K562 (cell line): ENCODE data around the gene PRDX3. TPM values are rescaled to one million over a fixed set of nuclear protein-coding genes. Genes with fewer than 3 reads are reported as not detected.

Source experiments
- COPS2 ChIP-seq: fragments of 450-650 bp; conservative IDR thresholded peaks from 2 replicates; pipeline ENCODE4 v1.6.1; 2016; ENCODE audit warnings: mild to moderate bottlenecking, moderate library complexity
- DEAF1 ChIP-seq: fragments of 450-650 bp; formaldehyde crosslinking; IDR thresholded peaks from 2 replicates; pipeline ENCODE4 v1.4.0; 2020; ENCODE audit warnings: mild to moderate bottlenecking, moderate library complexity
- E2F4 ChIP-seq: sonication (generic); formaldehyde crosslinking; IDR thresholded peaks from 2 replicates; pipeline ENCODE4 v1.8.0; 2022; ENCODE audit warnings: mild to moderate bottlenecking, low read depth, missing genetic modification reagents
- E2F6 ChIP-seq, 2 experiments: IDR thresholded peaks; 2 replicates each; pipeline ENCODE4 v1.6.1; 2011; ENCODE audit warnings: borderline replicate concordance in 1 of 2, control low read depth in 1 of 2, low read depth in 1 of 2, low read length in 1 of 2, mild to moderate bottlenecking in 1 of 2, mixed read lengths in 1 of 2, moderate library complexity in 1 of 2; ENCODE audit not compliant: insufficient read depth in 1 of 2, insufficient read length in 1 of 2, poor library complexity in 1 of 2, severe bottlenecking in 1 of 2; ENCODE audit errors: extremely low read depth in 1 of 2
- GTF2B ChIP-seq: IDR thresholded peaks from 2 replicates; pipeline ENCODE4 v1.6.1; 2011; ENCODE audit not compliant: insufficient read length; ENCODE audit errors: extremely low read depth
- HCFC1 ChIP-seq: IDR thresholded peaks from 2 replicates; pipeline ENCODE4 v1.6.1; 2012; ENCODE audit warnings: low read depth, low read length, improper control_type of control experiment
- MEIS2 ChIP-seq: fragments of 450-650 bp; IDR thresholded peaks from 2 replicates; pipeline ENCODE4 v1.6.1; 2014; ENCODE audit warnings: mild to moderate bottlenecking; ENCODE audit not compliant: partially characterized antibody
- NKRF ChIP-seq: fragments of 450-650 bp; IDR thresholded peaks from 2 replicates; pipeline ENCODE4 v1.6.1; 2016; ENCODE audit warnings: borderline replicate concordance
- NR0B1 ChIP-seq: fragments of 450-650 bp; IDR thresholded peaks from one replicate; pipeline ENCODE4 v1.6.1; 2018; ENCODE audit warnings: mild to moderate bottlenecking, moderate library complexity; ENCODE audit not compliant: partially characterized antibody
- NR2C2 ChIP-seq, 2 experiments: fragments of 200-800 bp in 1 of 2; sonication (Bioruptor generic) in 1 of 2; sonication (generic) in 1 of 2; formaldehyde crosslinking in 1 of 2; IDR thresholded peaks; 2 replicates each; pipeline versions ENCODE4 v1.6.1 to v1.8.0; 2016 to 2022; ENCODE audit warnings: mild to moderate bottlenecking in 1 of 2, missing compliant biosample characterization in 1 of 2, missing genetic modification characterization in 1 of 2, missing genetic modification reagents in 1 of 2
- POLR2A ChIP-seq: fragments of 450-650 bp; conservative IDR thresholded peaks from 2 replicates; pipeline ENCODE4 v1.6.1; 2016
- SFPQ ChIP-seq: fragments of 200-400 bp; formaldehyde crosslinking; IDR thresholded peaks from 2 replicates; pipeline ENCODE4 v1.6.1; 2017; ENCODE audit warnings: mild to moderate bottlenecking, low read depth, low read length, moderate library complexity
- SMARCC2 ChIP-seq: fragments of 450-650 bp; IDR thresholded peaks from 2 replicates; pipeline ENCODE4 v1.6.1; 2017; ENCODE audit warnings: antibody characterized with exemption, moderate library complexity, mild to moderate bottlenecking, low read depth
- TSC22D4 ChIP-seq: fragments of 450-650 bp; IDR thresholded peaks from 2 replicates; pipeline ENCODE4 v1.6.1; 2016; ENCODE audit warnings: missing genetic modification characterization, missing biosample characterization, control low read depth
- ZNF830 ChIP-seq: fragments of 250-450 bp; sonication (Bioruptor Pico); IDR thresholded peaks from 2 replicates; pipeline ENCODE4 v1.5.0; 2021; ENCODE audit warnings: mild to moderate bottlenecking
- polyA plus RNA-seq, 8 experiments: library from polyadenylated mRNA; depleted of rRNA in 4 of 8; stranded (reverse) in 5 of 8; unstranded in 3 of 8; fragments of >200 nt; fragmentation: Nextera tagmentation in 2 of 8; fragmentation: Illumina TruSeq in 1 of 8; extraction: Ambion mirVana in 2 of 8; extraction: Trizol in 1 of 8; gene quantifications; 2 replicates each; pipeline versions ENCODE4 v1.2.1 to v1.2.3, GENCODE V29; 2011 to 2014; ENCODE audit warnings: inconsistent platforms in 1 of 8, missing spikeins in 1 of 8
- total RNA-seq, 7 experiments: library from RNA; depleted of rRNA in 6 of 7; stranded (reverse); fragments of >200 nt in 6 of 7; fragmentation: Illumina TruSeq in 2 of 7; extraction: Trizol in 2 of 7; gene quantifications; 2 replicates each; pipeline versions ENCODE4 v1.2.1 to v1.2.3, GENCODE V29; 2011 to 2021; ENCODE audit warnings: low replicate concordance in 1 of 7

The PRDX3 gene
- total and polyA plus RNA-seq, 9 of the 15 experiments (the other 6 are each of a cell fraction or from before 2014, with no cell fraction given) = 122 to 994 (median 173) TPM

- TF ChIP-seq GTF2B = peak; percentile 18
- no peak for TF ChIP-seq E2F4 (CRISPR knock-in tag)
- TF ChIP-seq HCFC1 = peak; percentile 37; the same call in 1 of the 2 replicates
- TF ChIP-seq COPS2 = no peak
- no peak for TF ChIP-seq DEAF1 (CRISPR knock-in tag)
- TF ChIP-seq TSC22D4 (tag) = no peak
- no peak for TF ChIP-seq SFPQ
- no peak for TF ChIP-seq NKRF
- TF ChIP-seq POLR2A = peak; percentile 96
- no peak for TF ChIP-seq ZNF830
- TF ChIP-seq MEIS2 = peak; percentile 56
- TF ChIP-seq NR2C2 (CRISPR knock-in tag; IDR thresholded peaks at IDR 0.05) = no peak
- TF ChIP-seq NR2C2 (tag; IDR thresholded peaks at IDR 0.05) = peak; percentile 24; the same call in 1 of the 2 replicates
- no peak for TF ChIP-seq SMARCC2
- peak in 1 of 2 experiments; percentile 23 for TF ChIP-seq E2F6 (IDR thresholded peaks at IDR 0.05; ENCODE audit: borderline replicate concordance in 1 of 2, extremely low read depth in 1 of 2, insufficient read depth in 1 of 2, insufficient read length in 1 of 2, low read depth in 1 of 2, low read length in 1 of 2, poor library complexity in 1 of 2, severe bottlenecking in 1 of 2)
- TF ChIP-seq NR0B1 = no peak
These were observed at the start of gene PRDX3 (continued) for GRCh38 chr10:119178372-119179119.
